GM21528 (cell line): ENCODE results near the gene CHD9NB.

Source experiments
- ATAC-seq: cut with Tn5 transposase; IDR thresholded peaks from one replicate; pipeline ENCODE4 v1.9.1; 2021; ENCODE audit warnings: mild to moderate bottlenecking, moderate library complexity; ENCODE audit not compliant: unreplicated experiment, low FRiP score

Gene CHD9NB

GRCh38 chr16:53052519-53053501 lies at the start of gene CHD9NB:
Gene CHD9NB (minus strand): TSS chr16:53052897. CDS start chr16:53044158, 8,739 bp downstream.
- ATAC-seq: no peak

GRCh38 chr16:53100889-53101288 lies 48.2 kb upstream of the CHD9NB start:
- no peak for ATAC-seq

- ATAC-seq: no peak
Observed at GRCh38 chr16:53100131-53100748, 47.5 kb upstream of the CHD9NB start.

- ATAC-seq: peak; percentile 58
Observed at GRCh38 chr16:53099318-53100130, 46.8 kb upstream of the CHD9NB start.

- peak; percentile 74 for ATAC-seq
Observed at GRCh38 chr16:53098526-53099317, 46.0 kb upstream of the CHD9NB start.

- ATAC-seq: no peak
Observed at GRCh38 chr16:53097190-53097589, 44.5 kb upstream of the CHD9NB start.

GRCh38 chr16:53094013-53094630 lies 41.4 kb upstream of the CHD9NB start:
- peak; percentile 53 for ATAC-seq

- no peak for ATAC-seq
Observed at GRCh38 chr16:53093162-53093744, 40.6 kb upstream of the CHD9NB start.

GRCh38 chr16:53092284-53092683 lies 39.6 kb upstream of the CHD9NB start:
- ATAC-seq: no peak

GRCh38 chr16:53091466-53092211 lies 38.9 kb upstream of the CHD9NB start:
- no peak for ATAC-seq

GRCh38 chr16:53090591-53091411 lies 38.1 kb upstream of the CHD9NB start:
- peak; percentile 64 for ATAC-seq

- no peak for ATAC-seq
Observed at GRCh38 chr16:53090286-53090590, 37.5 kb upstream of the CHD9NB start.

GRCh38 chr16:53089434-53090285 lies 37.0 kb upstream of the CHD9NB start:
- no peak for ATAC-seq

GRCh38 chr16:53087101-53087500 lies 34.4 kb upstream of the CHD9NB start:
- ATAC-seq: no peak

- ATAC-seq: no peak
Observed at GRCh38 chr16:53085931-53086421, 33.3 kb upstream of the CHD9NB start.

- ATAC-seq: no peak
Observed at GRCh38 chr16:53085369-53085843, 32.7 kb upstream of the CHD9NB start.
